Anterior cingulate cortex (tissue), 58 donors: ENCODE results near the gene FRMD4B.

Experiments
- DNase-seq, 58 donors: peaks; one replicate each; lab custom pipeline; 2025; lab: John Stamatoyannopoulos, UW

Gene FRMD4B

GRCh38 chr3:69212411-69213160 lies 173.3 kb downstream of the FRMD4B start:
- DNase-seq: no peak

DNA sequence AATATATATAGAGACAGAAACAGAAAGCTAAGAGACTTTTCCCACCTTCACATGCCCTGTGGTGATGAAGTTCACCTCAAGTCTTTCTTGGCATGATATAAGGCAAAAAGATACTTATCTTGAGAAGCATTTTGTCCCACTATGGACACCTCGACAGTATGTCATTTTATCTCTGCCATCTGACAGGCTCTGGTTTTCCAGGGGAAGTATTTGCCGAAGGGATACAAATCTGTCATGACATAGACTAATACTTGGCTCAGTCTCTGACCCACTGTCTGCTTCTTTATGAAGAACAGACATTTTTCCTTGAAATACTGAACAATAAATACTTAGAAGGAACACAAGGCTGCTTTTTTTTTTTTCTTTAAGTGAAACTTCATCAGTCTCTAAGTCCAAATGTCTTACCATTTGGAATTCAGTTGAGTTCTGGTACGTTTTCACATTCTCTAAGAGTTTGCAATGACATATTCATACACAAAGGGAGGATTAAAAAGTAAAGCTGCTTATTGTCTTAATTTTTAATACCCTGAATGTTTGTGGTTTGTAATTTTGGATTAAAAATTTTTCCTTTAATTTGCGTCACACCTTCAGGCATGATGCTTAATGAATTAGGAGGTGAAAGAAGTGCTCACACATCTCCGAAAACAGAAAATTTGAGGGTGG lies 175.7 kb downstream of the FRMD4B start:
- DNase-seq: no peak

DNA sequence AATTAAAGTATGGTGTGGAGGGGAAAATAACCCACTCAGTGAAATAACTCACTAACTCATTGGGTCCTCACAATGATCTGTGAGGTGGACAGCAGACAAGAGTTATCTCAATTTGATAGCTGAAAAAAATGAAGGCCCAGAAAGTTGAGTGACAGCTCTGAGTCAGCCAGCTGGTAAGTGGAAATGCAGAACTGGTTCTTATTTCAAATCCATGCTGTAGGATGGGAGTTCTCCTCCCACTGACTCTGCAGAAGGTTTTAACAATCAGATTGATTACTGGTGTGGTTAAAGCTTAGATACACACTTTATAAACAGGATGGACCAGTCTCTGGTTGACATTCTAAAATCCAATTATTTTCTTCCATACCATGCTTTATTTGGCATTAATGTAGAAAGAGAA lies 176.5 kb downstream of the FRMD4B start:
- no peak for DNase-seq

DNA sequence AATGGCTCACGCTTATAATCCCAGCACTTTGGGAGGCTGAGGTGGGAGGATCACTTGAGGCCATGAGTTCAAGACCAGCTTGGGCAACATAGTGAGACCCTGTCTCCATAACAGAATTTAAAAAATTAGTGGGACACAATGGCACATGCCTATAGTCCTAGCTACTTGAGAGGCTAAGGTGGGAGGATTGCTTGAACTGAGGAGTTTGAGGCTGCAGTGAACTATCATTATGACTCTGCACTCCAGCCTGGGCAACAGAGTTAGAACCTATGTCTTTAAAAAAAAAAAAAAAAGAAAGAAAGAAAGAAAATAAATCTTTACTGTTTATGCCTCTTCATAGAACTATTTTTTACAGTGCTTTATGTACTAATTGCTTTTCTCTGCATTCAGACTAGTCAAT lies 178.9 kb downstream of the FRMD4B start:
- DNase-seq: no peak

- DNase-seq: no peak
These were observed 180.5 kb downstream of the FRMD4B start for GRCh38 chr3:69205385-69205784.

DNA sequence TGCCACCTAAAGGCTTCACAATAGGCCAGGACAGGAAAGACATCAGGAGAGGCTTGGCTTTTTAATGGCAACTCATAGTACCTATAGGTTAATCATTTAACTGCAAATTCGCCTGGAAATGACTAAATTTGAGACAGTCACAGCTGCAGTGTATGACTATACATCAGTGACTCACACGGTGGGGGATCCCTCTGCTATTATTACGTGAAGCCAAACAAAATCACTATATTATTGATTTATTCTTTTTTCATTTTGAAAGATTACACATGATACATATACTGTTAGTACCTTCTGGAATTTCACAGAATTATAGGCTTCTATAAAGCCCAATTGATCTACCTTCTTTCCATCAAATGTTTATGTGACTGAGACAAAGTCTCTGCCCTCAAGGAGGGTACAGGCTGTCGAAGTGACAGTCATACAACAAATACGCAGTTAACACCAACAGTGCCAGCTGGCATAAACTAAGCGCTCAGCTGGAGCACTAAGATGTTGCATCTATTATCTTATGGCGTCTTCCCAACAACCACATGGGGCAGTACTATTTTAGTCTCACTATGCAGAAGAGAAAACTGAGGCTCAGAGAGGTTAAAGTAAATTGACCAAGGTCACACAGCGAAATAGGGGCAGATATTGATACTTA lies 181.5 kb downstream of the FRMD4B start:
- DNase-seq: peak in 1 of 58 donors; percentile 31

- peak in 2 of 58 donors; percentile 2 to 33 for DNase-seq
These were observed 182.1 kb downstream of the FRMD4B start for GRCh38 chr3:69203631-69204314.

DNA sequence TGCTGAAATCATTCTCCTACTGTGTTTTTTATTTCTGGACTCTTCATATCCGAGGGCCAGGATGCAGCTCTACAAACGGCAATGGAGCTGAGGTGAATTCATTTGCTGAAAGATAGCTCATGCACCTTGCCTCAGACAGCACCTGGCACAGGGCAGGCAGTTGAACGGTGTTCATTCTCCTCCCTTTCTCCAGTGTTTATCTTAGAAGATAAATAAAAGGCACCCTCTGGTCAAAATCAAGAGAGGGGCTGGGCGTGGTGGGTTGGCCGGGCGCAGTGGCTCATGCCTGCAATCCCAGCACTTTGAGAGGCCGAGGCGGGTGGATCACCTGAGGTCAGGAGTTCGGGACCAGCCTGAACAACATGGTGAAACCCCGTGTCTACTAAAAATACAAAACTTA lies 184.2 kb downstream of the FRMD4B start:
- no peak for DNase-seq

- DNase-seq: peak in 1 of 58 donors; percentile 21
These were observed 185.4 kb downstream of the FRMD4B start for GRCh38 chr3:69200384-69201068.

GRCh38 chr3:69199942-69200341 lies 185.9 kb downstream of the FRMD4B start:
- no peak for DNase-seq

DNA sequence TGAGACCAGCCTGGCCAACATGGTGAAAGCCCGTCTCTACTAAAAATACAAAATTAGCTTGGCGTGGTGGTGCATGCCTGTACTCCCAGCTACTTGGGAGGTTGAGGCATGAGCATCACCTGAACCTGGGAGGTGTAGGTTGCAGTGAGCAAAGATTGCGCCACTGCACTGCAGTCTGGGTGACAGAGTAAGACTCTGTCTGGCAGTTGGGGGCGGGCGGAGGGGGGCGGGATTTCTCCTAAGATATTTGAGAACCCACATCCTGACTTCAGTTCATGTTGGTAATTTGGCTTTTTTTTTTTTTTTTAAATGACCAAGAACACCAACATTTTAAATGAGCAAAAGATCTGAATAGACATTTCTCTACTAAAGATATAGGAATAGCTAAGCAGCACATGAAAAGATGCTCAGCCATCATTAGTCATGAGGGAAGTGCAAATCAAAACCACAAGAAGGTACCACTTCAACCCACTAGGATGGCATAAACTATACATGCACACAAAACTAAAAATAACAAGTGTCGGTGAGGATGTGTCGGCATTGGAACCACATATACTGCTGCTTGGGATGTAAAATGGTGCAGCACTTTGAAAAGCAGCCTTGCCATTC lies 187.9 kb downstream of the FRMD4B start:
- no peak for DNase-seq

- no peak for DNase-seq
These were observed 188.4 kb downstream of the FRMD4B start for GRCh38 chr3:69197455-69197854.

DNA sequence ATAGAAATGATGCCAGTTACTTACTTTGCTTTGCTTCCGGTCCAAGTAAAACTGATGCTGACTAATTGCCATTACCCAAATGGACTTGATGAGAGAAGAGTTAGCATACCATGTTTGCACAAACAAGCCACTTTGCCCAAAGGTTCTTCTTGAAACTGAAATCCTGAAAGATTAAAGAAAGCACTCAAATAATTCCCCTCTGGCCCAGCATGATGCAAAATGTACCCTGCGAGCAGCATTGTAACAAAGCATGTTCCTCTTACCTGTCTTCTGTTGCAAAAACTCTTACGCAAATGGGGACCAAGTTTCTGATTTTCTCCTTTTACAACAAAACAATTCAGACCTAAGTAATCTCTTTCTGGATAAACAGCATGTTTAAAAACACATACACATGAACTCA lies 189.0 kb downstream of the FRMD4B start:
- no peak for DNase-seq

DNA sequence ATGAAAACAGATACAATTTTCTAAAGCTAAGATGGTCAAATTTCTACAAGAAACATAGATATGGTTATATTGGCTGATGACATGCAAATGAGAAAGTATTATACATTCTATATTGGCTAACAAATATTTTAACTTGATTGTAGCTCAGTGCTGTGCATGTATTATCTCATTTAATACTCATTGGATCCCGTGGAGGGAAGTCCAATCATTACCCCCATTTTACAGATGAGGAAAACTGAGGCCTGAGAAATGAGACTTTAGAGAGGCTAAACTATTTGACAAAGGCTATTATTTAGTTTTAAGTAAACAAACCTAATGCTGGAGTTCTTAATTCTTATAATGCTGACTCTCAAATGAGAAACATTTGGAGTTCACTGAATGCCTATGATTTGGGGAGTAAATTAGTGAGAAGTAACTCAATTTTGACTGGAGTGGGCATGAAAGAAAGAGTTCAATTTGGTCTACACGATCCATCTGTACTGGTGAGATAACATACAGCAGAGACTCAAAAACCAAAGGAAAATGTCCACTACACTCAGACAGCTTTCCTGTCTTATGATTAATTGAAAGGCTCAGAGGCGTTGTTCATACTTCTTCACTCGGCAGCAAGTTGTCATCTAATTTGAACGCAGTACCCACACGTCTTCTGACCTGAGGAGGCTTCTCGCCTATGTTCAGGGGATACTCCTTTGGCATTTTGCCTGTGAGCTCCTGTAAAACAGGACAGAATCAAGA lies 191.3 kb downstream of the FRMD4B start:
- no peak for DNase-seq

- no peak for DNase-seq
These were observed 192.1 kb downstream of the FRMD4B start for GRCh38 chr3:69193749-69194148.

- no peak for DNase-seq
These were observed 194.4 kb downstream of the FRMD4B start for GRCh38 chr3:69191516-69191915.

DNA sequence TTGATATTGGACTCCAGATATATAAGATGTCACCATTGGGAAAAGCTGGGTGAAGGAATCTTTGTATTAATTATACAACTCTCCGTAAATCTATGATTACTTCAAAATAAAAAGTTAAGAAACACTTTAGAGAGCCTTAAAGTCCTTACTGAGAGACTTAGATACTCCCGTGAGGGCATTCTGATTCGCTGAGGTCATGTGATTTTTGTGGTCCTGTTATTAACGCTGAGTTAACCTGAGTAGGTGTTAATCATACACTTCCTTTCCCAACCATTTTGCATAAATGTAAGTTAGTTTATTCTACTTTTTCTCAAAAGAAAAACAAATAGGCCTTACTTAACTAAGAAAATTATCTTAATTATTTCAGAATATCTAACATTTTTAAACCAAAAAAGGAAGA lies 196.4 kb downstream of the FRMD4B start:
- no peak for DNase-seq

DNA sequence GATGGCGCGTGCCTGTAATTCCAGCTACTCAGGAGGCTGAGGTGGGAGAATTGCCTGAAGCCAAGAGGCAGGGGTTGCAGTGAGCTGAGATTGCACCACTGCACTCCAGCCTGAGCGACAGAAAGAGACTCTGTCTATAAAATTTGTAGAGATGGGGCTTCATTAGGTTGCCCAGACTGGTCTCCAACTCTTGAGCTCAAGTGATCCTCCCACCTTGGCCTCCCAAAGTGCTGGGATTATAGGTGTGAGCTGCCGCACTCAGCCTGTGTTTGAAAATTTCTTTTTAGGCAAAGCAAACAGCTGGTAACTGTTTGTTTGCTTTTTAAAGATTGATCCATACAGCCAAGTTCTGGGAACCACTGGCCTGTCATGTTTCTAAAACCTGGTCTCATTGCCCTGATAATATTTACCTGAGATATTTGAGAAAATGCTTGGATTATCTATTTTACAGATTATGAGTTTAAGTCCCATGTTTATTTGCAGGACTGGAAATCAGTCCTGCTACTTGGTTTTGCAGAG lies 199.3 kb downstream of the FRMD4B start:
- DNase-seq: no peak
